ENCODE results near the gene CDKN2B. TPM values are rescaled to one million over a fixed set of nuclear protein-coding genes. Genes with fewer than 3 reads are reported as not detected.

The CDKN2B gene
- total RNA-seq, 4 donors from 2014 or later: 4.5 to 25.1 (median 15.6) TPM

GRCh38 chr9:21970800-21971640 is 38.1 kb downstream of the CDKN2B start:
- Histone ChIP-seq H3K4me1 (peaks cover 13 to 18% of the 10 kb centered on the region in 2 donors), H3K27ac (no peak overlapping the region), H3K4me3 (no peak overlapping the region), H3K36me3 (no peaks in the 10 kb centered on the region), H3K9me3 (no peaks in the 10 kb centered on the region), H3K27me3 (peaks cover 96 to 100% (median 100%) of the 10 kb centered on the region in 3 donors)
- ATAC-seq (no peak), DNase-seq (no peak)
- in situ Hi-C loops (cut with MboI; ENCODE audit: low sequenced_read_pairs in 4 of 4): no loop called here
- intact Hi-C loops (cut with DNase I; ENCODE audit: low total_unique reads): no loop called here
- TF ChIP-seq POLR2A (IDR thresholded peaks at IDR 0.05) (no peak), CTCF (IDR thresholded peaks at IDR 0.05 in 4 of 5, conservative IDR thresholded peaks at IDR 0.05 in 1 of 5) (no peak)

- Histone ChIP-seq H3K36me3 (no peaks in the 10 kb centered on the region), H3K27me3 (peaks cover 96 to 100% (median 100%) of the 10 kb centered on the region in 3 donors), H3K9me3 (no peaks in the 10 kb centered on the region), H3K4me1 (peaks cover 17 to 20% of the 10 kb centered on the region in 2 donors), H3K4me3 (no peak overlapping the region), H3K27ac (no peak overlapping the region)
- TF ChIP-seq CTCF (IDR thresholded peaks at IDR 0.05 in 4 of 5, conservative IDR thresholded peaks at IDR 0.05 in 1 of 5) (no peak), POLR2A (IDR thresholded peaks at IDR 0.05) (no peak)
- DNase-seq: no peak
- ATAC-seq: no peak
- intact Hi-C loops (cut with DNase I; ENCODE audit: low total_unique reads): no loop called here
- in situ Hi-C loops (cut with MboI; ENCODE audit: low sequenced_read_pairs in 4 of 4): no loop called here
Observed at GRCh38 chr9:21969951-21970799, 38.9 kb downstream of the CDKN2B start.

- no peaks in the 10 kb centered on the region for H3K36me3 ChIP-seq
- H3K27me3 ChIP-seq: peaks cover 96 to 100% (median 100%) of the 10 kb centered on the region in 3 donors
- no peak for DNase-seq
- H3K4me3 ChIP-seq: no peak overlapping the region
- in situ Hi-C loops (cut with MboI; ENCODE audit: low sequenced_read_pairs in 4 of 4) (no loop called here), intact Hi-C loops (cut with DNase I; ENCODE audit: low total_unique reads) (no loop called here)
- TF ChIP-seq CTCF (IDR thresholded peaks at IDR 0.05 in 4 of 5, conservative IDR thresholded peaks at IDR 0.05 in 1 of 5): no peak
- TF ChIP-seq POLR2A (IDR thresholded peaks at IDR 0.05): no peak
- no peaks in the 10 kb centered on the region for H3K9me3 ChIP-seq
- H3K27ac ChIP-seq: no peak overlapping the region
- H3K4me1 ChIP-seq: peaks cover 12 to 15% of the 10 kb centered on the region in 2 donors
- ATAC-seq: no peak
Observed at GRCh38 chr9:21969011-21969940, 39.8 kb downstream of the CDKN2B start.

- Histone ChIP-seq H3K4me1 (peaks cover 11 to 14% of the 10 kb centered on the region in 2 donors), H3K9me3 (no peaks in the 10 kb centered on the region), H3K27ac (no peak overlapping the region), H3K27me3 (peaks cover 96 to 100% (median 100%) of the 10 kb centered on the region in 3 donors), H3K36me3 (no peaks in the 10 kb centered on the region), H3K4me3 (no peak overlapping the region)
- ATAC-seq: no peak
- no peak for TF ChIP-seq CTCF (IDR thresholded peaks at IDR 0.05 in 4 of 5, conservative IDR thresholded peaks at IDR 0.05 in 1 of 5)
- no peak for TF ChIP-seq POLR2A (IDR thresholded peaks at IDR 0.05)
- in situ Hi-C loops (cut with MboI; ENCODE audit: low sequenced_read_pairs in 4 of 4): no loop called here
- DNase-seq: no peak
- intact Hi-C loops (cut with DNase I; ENCODE audit: low total_unique reads): no loop called here
Observed at GRCh38 chr9:21968331-21969010, 40.6 kb downstream of the CDKN2B start.
